Natural killer cell (primary cell): ENCODE measurements around the gene SLC10A3. TPM values are rescaled to one million over a fixed set of nuclear protein-coding genes. Genes with fewer than 3 reads are reported as not detected.

ENCODE experiments used
- ATAC-seq, 3 donors: fragments of 150-1000 bp in 2 of 3; fragments of 200-7000 bp in 1 of 3; cut with Tn5 transposase; 1 replicate in 1 of 3; 2 replicates in 2 of 3; pipeline ENCODE4 v1.10.0; 2021; ENCODE audit warnings: mild to moderate bottlenecking in 2 of 3, moderate library complexity in 2 of 3
- DNase-seq, 2 donors: peaks; one replicate each; pipeline versions ENCODE4 v3.0.0 to v3.0.0-alpha.2; 2013 to 2021; ENCODE audit warnings: mixed read lengths in 1 of 2
- H3K27ac ChIP-seq: one replicate; pipeline ENCODE4 v1.5.1; 2013; ENCODE audit warnings: mild to moderate bottlenecking, low read length
- H3K27me3 ChIP-seq: one replicate; pipeline ENCODE4 v1.6.1; 2013; ENCODE audit warnings: low read length; ENCODE audit not compliant: control insufficient read depth, insufficient read depth
- H3K36me3 ChIP-seq: one replicate; pipeline ENCODE4 v1.6.1; 2013; ENCODE audit warnings: low read length; ENCODE audit not compliant: control insufficient read depth, insufficient read depth
- H3K4me1 ChIP-seq: one replicate; pipeline ENCODE4 v1.6.1; 2013; ENCODE audit warnings: low read length; ENCODE audit not compliant: control insufficient read depth, insufficient read depth
- H3K4me3 ChIP-seq: one replicate; pipeline ENCODE4 v1.5.1; 2013; ENCODE audit warnings: low read length
- H3K9me3 ChIP-seq: one replicate; pipeline ENCODE4 v1.6.1; 2013; ENCODE audit warnings: low read length; ENCODE audit not compliant: control insufficient read depth, insufficient read depth
- H3K27ac Mint-ChIP-seq, 2 donors: one replicate each; pipeline ENCODE4 v1.8.0; 2022; ENCODE audit warnings: mild to moderate bottlenecking in 2 of 2, mixed read lengths in 2 of 2, moderate library complexity in 1 of 2
- H3K27me3 Mint-ChIP-seq, 2 donors: one replicate each; pipeline ENCODE4 v1.8.0; 2022; ENCODE audit warnings: low read depth in 2 of 2, mixed read lengths in 2 of 2
- H3K36me3 Mint-ChIP-seq: one replicate; pipeline ENCODE4 v1.8.0; 2022; ENCODE audit warnings: mixed read lengths
- H3K4me1 Mint-ChIP-seq, 2 donors: one replicate each; pipeline ENCODE4 v1.8.0; 2022; ENCODE audit warnings: mixed read lengths in 2 of 2
- H3K4me3 Mint-ChIP-seq: one replicate; pipeline ENCODE4 v1.8.0; 2022; ENCODE audit warnings: mild to moderate bottlenecking, moderate library complexity, mixed read lengths
- H3K9me3 Mint-ChIP-seq, 2 donors: one replicate each; pipeline ENCODE4 v1.8.0; 2022; ENCODE audit warnings: mixed read lengths in 2 of 2
- CTCF ChIP-seq: fragments of 200-600 bp; IDR thresholded peaks from one replicate; pipeline ENCODE4 v1.8.0; 2022; ENCODE audit warnings: antibody characterized with exemption
- WGBS: methylation state at CpG from one replicate; pipeline ENCODE4 v1.1.7; 2013; ENCODE audit warnings: missing lambda C conversion rate; ENCODE audit not compliant: insufficient coverage; 5-methylcytosine and 5-hydroxymethylcytosine counted together
- intact Hi-C: fragments of 100-400 bp; cut with micrococcal nuclease; formaldehyde crosslinking; loops from one replicate; pipeline ENCODE4 v1.14.2; 2022
- total RNA-seq, 4 donors: library from RNA; stranded (reverse); fragments of 120-200 nt in 1 of 4; gene quantifications; one replicate each; pipeline versions ENCODE4 v1.2.3 to v1.2.4, GENCODE V29; 2013 to 2022

The SLC10A3 gene
- total RNA-seq, 3 donors from 2014 or later (not counting 1 experiment from before 2014, with no cell fraction given): 26.5 to 42.1 (median 31.8) TPM

- WGBS: 95% methylated on average over 14 of the region's 14 CpGs
- Histone ChIP-seq H3K27ac (no peak overlapping the region), H3K36me3 (peaks cover 14% of the 10 kb centered on the region), H3K4me1 (no peaks in the 10 kb centered on the region), H3K27me3 (no peaks in the 10 kb centered on the region), H3K9me3 (no peaks in the 10 kb centered on the region), H3K4me3 (no peak overlapping the region)
- DNase-seq: no peak
- no peak for TF ChIP-seq CTCF
- Mint-ChIP-seq H3K4me1 (peaks cover 0 to 4% of the 10 kb centered on the region in 2 donors), H3K27ac (no peak overlapping the region), H3K4me3 (no peak overlapping the region), H3K9me3 (no peaks in the 10 kb centered on the region), H3K36me3 (no peaks in the 10 kb centered on the region), H3K27me3 (no peaks in the 10 kb centered on the region)
- intact Hi-C loops: no loop called here
- no peak for ATAC-seq
These were observed 24.8 kb downstream of the SLC10A3 start for GRCh38 chrX:154465601-154466000.

- Mint-ChIP-seq H3K4me3 (no peak overlapping the region), H3K9me3 (no peaks in the 10 kb centered on the region), H3K27me3 (no peaks in the 10 kb centered on the region), H3K27ac (no peak overlapping the region), H3K4me1 (peaks cover 0 to 10% of the 10 kb centered on the region in 2 donors), H3K36me3 (no peaks in the 10 kb centered on the region)
- no peak for DNase-seq
- H3K27me3 ChIP-seq: no peaks in the 10 kb centered on the region
- 96% methylated on average over 27 of the region's 28 CpGs for WGBS
- no peaks in the 10 kb centered on the region for H3K9me3 ChIP-seq
- ATAC-seq: no peak
- no peak overlapping the region for H3K4me3 ChIP-seq
- H3K4me1 ChIP-seq: peaks cover under 1% of the 10 kb centered on the region
- no peak for TF ChIP-seq CTCF
- H3K27ac ChIP-seq: no peak overlapping the region
- intact Hi-C loops: no loop called here
- peaks cover 9% of the 10 kb centered on the region for H3K36me3 ChIP-seq
These were observed 25.5 kb downstream of the SLC10A3 start for GRCh38 chrX:154464806-154465365.

GRCh38 chrX:154463611-154464220 lies 26.7 kb downstream of the SLC10A3 start:
- no peak overlapping the region for H3K4me3 ChIP-seq
- no peaks in the 10 kb centered on the region for H3K9me3 ChIP-seq
- Mint-ChIP-seq H3K4me3 (no peak overlapping the region), H3K36me3 (no peaks in the 10 kb centered on the region), H3K4me1 (peaks cover 0 to 11% of the 10 kb centered on the region in 2 donors), H3K27me3 (no peaks in the 10 kb centered on the region), H3K9me3 (no peaks in the 10 kb centered on the region), H3K27ac (no peak overlapping the region)
- WGBS: 94% methylated on average over 35 of the region's 36 CpGs
- intact Hi-C loops: no loop called here
- peaks cover 12% of the 10 kb centered on the region for H3K4me1 ChIP-seq
- DNase-seq: no peak
- no peak for ATAC-seq
- no peak for TF ChIP-seq CTCF
- peaks cover 9% of the 10 kb centered on the region for H3K36me3 ChIP-seq
- H3K27me3 ChIP-seq: no peaks in the 10 kb centered on the region
- H3K27ac ChIP-seq: no peak overlapping the region

- WGBS: 92% methylated on average over 7 of the region's 8 CpGs
- peaks cover 7% of the 10 kb centered on the region for H3K36me3 ChIP-seq
- no peaks in the 10 kb centered on the region for H3K36me3 Mint-ChIP-seq
- H3K27ac Mint-ChIP-seq: no peak overlapping the region
- H3K4me3 ChIP-seq: no peak overlapping the region
- H3K27me3 ChIP-seq: no peaks in the 10 kb centered on the region
- DNase-seq (no peak), ATAC-seq (no peak)
- intact Hi-C loops: no loop called here
- H3K27me3 Mint-ChIP-seq: no peaks in the 10 kb centered on the region
- H3K27ac ChIP-seq: no peak overlapping the region
- H3K4me3 Mint-ChIP-seq: no peak overlapping the region
- peaks cover 2 to 14% of the 10 kb centered on the region in 2 donors for H3K4me1 Mint-ChIP-seq
- peaks cover 16% of the 10 kb centered on the region for H3K4me1 ChIP-seq
- H3K9me3 ChIP-seq: no peaks in the 10 kb centered on the region
- TF ChIP-seq CTCF: no peak
- H3K9me3 Mint-ChIP-seq: no peaks in the 10 kb centered on the region
These were observed 28.0 kb downstream of the SLC10A3 start for GRCh38 chrX:154462396-154462795.
